ENCODE measurements around the gene POMGNT2. TPM values are rescaled to one million over a fixed set of nuclear protein-coding genes. Genes with fewer than 3 reads are reported as not detected.

Gene POMGNT2
- polyA plus RNA-seq, 1 donor (not counting 4 experiments of a cell fraction or from before 2014, with no cell fraction given), result 6.0 TPM

GRCh38 chr3:43053291-43053690 lies 52.6 kb downstream of the POMGNT2 start:
- dilution Hi-C loops (cut with MboI; ENCODE audit: extremely low pct_ligation_motif_present, low sequenced_read_pairs), result no loop called here
- H3K9me1 ChIP-seq (ENCODE audit: control insufficient read depth, extremely low read depth, insufficient read depth, low read length), result no peaks in the 10 kb centered on the region
- DNase-seq (ENCODE audit: low read depth, low spot score), result no peak
- H3K27me3 ChIP-seq (ENCODE audit: control insufficient read depth, extremely low read depth, insufficient read depth, low read length), result peaks cover 18% of the 10 kb centered on the region
- H3K4me3 ChIP-seq (ENCODE audit: control insufficient read depth in 2 of 3, extremely low read depth in 1 of 3, insufficient read depth in 2 of 3, low read depth in 1 of 3, low read length in 3 of 3), result no peak overlapping the region
- no peaks in the 10 kb centered on the region for H3K9me3 ChIP-seq (ENCODE audit: control insufficient read depth, low read depth, low read length)
- FAIRE-seq, result no peak
- TF ChIP-seq EZH2 (IDR thresholded peaks at IDR 0.05; ENCODE audit: low read length), result no peak
- no peak for TF ChIP-seq CTCF (optimal IDR thresholded peaks at IDR 0.05 in 1 of 3, IDR thresholded peaks at IDR 0.05 in 1 of 3, conservative IDR thresholded peaks at IDR 0.05 in 1 of 3; ENCODE audit: extremely low read depth in 1 of 3, insufficient read depth in 2 of 3, low read length in 3 of 3)
- no peaks in the 10 kb centered on the region for H3K79me2 ChIP-seq (ENCODE audit: control insufficient read depth, insufficient read depth, low read length)
- no peak overlapping the region for H2AFZ ChIP-seq (ENCODE audit: control insufficient read depth, low read length)
- no peaks in the 10 kb centered on the region for H3K4me1 ChIP-seq (ENCODE audit: control insufficient read depth, extremely low read depth, insufficient read depth, low read length)
- no peak overlapping the region for H3K9ac ChIP-seq (ENCODE audit: control insufficient read depth, extremely low read depth, insufficient read depth, low read length)
- no peaks in the 10 kb centered on the region for H3K36me3 ChIP-seq (ENCODE audit: control insufficient read depth in 2 of 2, extremely low read depth in 1 of 2, insufficient read depth in 2 of 2, low read length in 2 of 2)
- H3K4me2 ChIP-seq (ENCODE audit: control insufficient read depth, extremely low read depth, insufficient read depth, low read depth, low read length), result no peak overlapping the region
- H3K27ac ChIP-seq (ENCODE audit: control insufficient read depth, insufficient read depth, low read length), result no peak overlapping the region
- no peaks in the 10 kb centered on the region for H4K20me1 ChIP-seq (ENCODE audit: control insufficient read depth, extremely low read depth, insufficient read depth, low read length)

- no peaks in the 10 kb centered on the region for H3K36me3 ChIP-seq (ENCODE audit: control insufficient read depth in 2 of 2, extremely low read depth in 1 of 2, insufficient read depth in 2 of 2, low read length in 2 of 2)
- H3K4me1 ChIP-seq (ENCODE audit: control insufficient read depth, extremely low read depth, insufficient read depth, low read length), result no peaks in the 10 kb centered on the region
- no peak overlapping the region for H2AFZ ChIP-seq (ENCODE audit: control insufficient read depth, low read length)
- no peaks in the 10 kb centered on the region for H3K79me2 ChIP-seq (ENCODE audit: control insufficient read depth, insufficient read depth, low read length)
- no peaks in the 10 kb centered on the region for H4K20me1 ChIP-seq (ENCODE audit: control insufficient read depth, extremely low read depth, insufficient read depth, low read length)
- no peak overlapping the region for H3K9ac ChIP-seq (ENCODE audit: control insufficient read depth, extremely low read depth, insufficient read depth, low read length)
- H3K4me2 ChIP-seq (ENCODE audit: control insufficient read depth, extremely low read depth, insufficient read depth, low read depth, low read length), result no peak overlapping the region
- H3K27ac ChIP-seq (ENCODE audit: control insufficient read depth, insufficient read depth, low read length), result no peak overlapping the region
- no peak overlapping the region for H3K4me3 ChIP-seq (ENCODE audit: control insufficient read depth in 2 of 3, extremely low read depth in 1 of 3, insufficient read depth in 2 of 3, low read depth in 1 of 3, low read length in 3 of 3)
- no peak for DNase-seq (ENCODE audit: low read depth, low spot score)
- H3K27me3 ChIP-seq (ENCODE audit: control insufficient read depth, extremely low read depth, insufficient read depth, low read length), result peaks cover 15% of the 10 kb centered on the region
- H3K9me3 ChIP-seq (ENCODE audit: control insufficient read depth, low read depth, low read length), result peaks cover 2% of the 10 kb centered on the region
- TF ChIP-seq EZH2 (IDR thresholded peaks at IDR 0.05; ENCODE audit: low read length) (no peak), CTCF (optimal IDR thresholded peaks at IDR 0.05 in 1 of 3, IDR thresholded peaks at IDR 0.05 in 1 of 3, conservative IDR thresholded peaks at IDR 0.05 in 1 of 3; ENCODE audit: extremely low read depth in 1 of 3, insufficient read depth in 2 of 3, low read length in 3 of 3) (no peak)
- dilution Hi-C loops (cut with MboI; ENCODE audit: extremely low pct_ligation_motif_present, low sequenced_read_pairs), result no loop called here
- H3K9me1 ChIP-seq (ENCODE audit: control insufficient read depth, extremely low read depth, insufficient read depth, low read length), result no peaks in the 10 kb centered on the region
- no peak for FAIRE-seq
Observed at GRCh38 chr3:43048470-43048869, 57.4 kb downstream of the POMGNT2 start.
